ENCODE results near the gene PARP3.

PARP3 gene

DNA sequence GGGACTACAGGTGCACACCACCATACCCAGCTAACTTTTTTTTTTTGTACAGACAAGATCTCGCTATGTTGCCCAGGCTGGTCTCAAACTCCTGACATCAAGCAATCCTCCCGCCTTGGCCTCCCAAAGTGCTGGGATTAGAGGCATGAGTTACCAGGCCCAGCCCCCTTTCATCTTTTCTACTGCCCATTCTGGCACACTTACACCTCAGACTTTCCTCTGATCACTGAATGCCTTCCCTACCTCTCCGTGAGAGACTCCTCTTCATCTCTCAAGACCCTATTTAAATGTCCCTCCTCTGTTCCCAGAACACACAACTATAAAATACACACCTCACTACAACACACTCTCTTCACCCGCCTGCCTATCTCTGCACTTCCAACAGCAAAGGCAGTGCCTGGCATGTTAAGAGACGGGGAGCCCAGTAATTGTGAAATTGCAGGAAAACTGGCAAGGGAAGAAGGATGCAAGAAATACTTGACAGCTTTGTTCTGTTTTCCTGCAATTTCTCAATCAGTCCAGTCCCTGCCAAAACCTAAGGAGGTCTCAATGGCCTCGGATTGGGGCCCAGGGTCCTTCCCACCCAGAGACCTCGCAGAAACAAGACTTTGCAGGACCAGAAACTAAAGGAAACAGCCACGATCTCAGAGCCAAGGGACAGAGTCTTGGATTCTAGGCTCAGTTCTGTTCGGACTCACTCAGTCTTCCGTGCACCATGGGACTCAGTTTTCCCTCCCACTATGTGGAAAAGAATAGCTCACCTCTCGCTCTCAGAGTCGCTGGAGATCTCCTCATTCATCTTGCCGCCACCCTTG is 1.3 kb upstream of the PARP3 start:
- TF ChIP-seq, protein P1, sequence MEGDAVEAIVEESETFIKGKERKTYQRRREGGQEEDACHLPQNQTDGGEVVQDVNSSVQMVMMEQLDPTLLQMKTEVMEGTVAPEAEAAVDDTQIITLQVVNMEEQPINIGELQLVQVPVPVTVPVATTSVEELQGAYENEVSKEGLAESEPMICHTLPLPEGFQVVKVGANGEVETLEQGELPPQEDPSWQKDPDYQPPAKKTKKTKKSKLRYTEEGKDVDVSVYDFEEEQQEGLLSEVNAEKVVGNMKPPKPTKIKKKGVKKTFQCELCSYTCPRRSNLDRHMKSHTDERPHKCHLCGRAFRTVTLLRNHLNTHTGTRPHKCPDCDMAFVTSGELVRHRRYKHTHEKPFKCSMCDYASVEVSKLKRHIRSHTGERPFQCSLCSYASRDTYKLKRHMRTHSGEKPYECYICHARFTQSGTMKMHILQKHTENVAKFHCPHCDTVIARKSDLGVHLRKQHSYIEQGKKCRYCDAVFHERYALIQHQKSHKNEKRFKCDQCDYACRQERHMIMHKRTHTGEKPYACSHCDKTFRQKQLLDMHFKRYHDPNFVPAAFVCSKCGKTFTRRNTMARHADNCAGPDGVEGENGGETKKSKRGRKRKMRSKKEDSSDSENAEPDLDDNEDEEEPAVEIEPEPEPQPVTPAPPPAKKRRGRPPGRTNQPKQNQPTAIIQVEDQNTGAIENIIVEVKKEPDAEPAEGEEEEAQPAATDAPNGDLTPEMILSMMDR (IDR thresholded peaks at IDR 0.05; ENCODE audit: borderline replicate concordance, insufficient read depth, low read depth, low read length) = no peak

DNA sequence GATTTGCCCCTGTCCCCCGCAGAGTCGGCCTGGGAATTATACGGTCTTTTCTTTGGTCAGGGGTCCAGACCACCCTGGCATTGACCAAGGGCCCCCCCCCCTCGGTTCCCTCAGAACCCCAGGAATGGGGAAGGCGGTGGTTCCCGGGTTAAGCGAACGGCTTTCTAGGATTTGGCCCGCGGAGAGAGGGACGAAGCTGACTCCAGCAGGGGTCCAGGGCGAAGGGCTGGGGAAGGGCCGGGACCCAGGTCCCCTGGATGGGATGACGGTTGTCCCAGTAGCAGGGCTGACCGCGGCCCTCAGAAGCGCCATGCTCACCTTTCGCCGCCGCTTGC is 733 bp upstream of the PARP3 start:
- TF ChIP-seq, protein P1 (IDR thresholded peaks at IDR 0.05; ENCODE audit: borderline replicate concordance, insufficient read depth, low read depth, low read length) = no peak
- H3K4me3 ChIP-seq (ENCODE audit: low read depth, low read length) = peak overlapping the region; percentile 95

More for the DNA sequence above, 1.3 kb upstream of the PARP3 start:
- peak overlapping the region; percentile 95 for H3K4me3 ChIP-seq (ENCODE audit: low read depth, low read length)

DNA sequence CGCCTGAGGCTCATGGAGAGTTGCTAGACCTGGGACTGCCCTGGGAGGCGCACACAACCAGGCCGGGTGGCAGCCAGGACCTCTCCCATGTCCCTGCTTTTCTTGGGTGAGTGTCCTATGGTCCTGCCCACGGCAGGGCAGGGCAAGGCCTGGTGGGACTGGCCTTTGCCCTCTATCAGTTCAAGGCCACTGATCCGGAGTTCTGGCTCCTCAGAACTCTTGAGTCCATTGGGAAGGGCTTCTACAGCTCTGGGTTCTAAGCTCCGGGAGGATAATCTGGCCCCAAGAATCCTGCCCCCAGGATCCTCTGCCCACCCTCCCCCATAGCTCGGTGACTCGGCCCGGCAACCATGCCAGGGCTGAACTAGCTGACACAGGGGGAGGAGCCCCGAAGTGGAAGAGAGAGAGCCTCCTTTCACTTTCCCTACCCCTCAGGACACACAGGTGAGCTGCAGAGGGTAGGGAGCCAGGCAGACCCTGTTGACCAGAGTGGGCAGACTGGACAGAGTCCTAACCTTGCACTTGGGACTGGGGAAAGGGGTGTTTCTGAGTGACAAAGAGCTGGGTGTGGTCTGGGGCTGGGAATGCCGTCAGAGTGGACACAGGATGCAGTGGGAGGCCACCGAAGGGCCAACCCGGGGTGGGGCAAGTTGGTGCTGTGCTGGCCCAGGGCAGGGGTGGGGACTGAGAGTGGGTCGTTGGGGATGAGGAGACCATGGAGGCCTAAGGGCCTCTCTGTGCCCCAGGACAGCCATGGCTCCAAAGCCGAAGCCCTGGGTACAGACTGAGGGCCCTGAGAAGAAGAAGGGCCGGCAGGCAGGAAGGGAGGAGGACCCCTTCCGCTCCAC is 664 bp downstream of the PARP3 start:
- TF ChIP-seq, protein P1 (IDR thresholded peaks at IDR 0.05; ENCODE audit: borderline replicate concordance, insufficient read depth, low read depth, low read length) = no peak
- peak overlapping the region; percentile 66 for H3K4me3 ChIP-seq (ENCODE audit: low read depth, low read length)

DNA sequence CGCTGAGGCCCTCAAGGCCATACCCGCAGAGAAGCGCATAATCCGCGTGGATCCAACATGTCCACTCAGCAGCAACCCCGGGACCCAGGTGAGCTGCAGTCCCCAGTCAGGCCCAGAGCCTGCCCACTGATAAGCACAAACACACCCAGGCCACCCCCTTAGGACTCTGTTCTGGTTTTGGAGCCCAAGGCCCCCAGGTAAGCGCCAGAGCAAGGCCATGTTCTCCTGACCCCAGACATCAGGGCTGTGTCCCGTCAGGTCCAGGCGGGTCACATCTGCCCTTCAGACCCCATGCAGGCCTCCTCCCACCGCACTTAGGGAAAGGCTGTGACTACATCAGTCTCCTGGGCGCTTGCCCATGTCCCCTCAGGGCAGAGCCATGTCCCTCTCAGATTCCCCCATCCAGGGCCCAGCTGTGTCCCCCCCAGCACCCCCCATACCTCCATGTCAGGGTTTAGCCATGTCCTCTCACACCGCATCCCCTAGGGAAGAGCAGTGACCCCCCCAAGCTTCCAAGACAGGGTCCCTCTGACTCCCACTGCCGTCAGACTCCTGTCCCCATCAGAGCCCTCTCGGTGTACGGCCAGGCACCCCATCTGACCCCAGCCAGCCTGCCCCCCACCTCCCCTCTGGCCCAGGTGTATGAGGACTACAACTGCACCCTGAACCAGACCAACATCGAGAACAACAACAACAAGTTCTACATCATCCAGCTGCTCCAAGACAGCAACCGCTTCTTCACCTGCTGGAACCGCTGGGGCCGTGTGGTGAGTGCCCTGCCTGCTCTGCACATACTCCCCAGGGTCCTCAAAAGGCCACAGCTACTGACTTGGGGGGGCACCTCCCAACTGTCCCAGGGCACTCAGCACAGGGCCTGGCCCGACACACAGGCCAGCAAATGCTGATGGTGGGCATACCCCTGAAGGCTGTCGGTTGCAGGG is 1.6 kb downstream of the PARP3 start:
- no peak overlapping the region for H3K4me3 ChIP-seq (ENCODE audit: low read depth, low read length)
- TF ChIP-seq, protein P1 (IDR thresholded peaks at IDR 0.05; ENCODE audit: borderline replicate concordance, insufficient read depth, low read depth, low read length) = no peak

DNA sequence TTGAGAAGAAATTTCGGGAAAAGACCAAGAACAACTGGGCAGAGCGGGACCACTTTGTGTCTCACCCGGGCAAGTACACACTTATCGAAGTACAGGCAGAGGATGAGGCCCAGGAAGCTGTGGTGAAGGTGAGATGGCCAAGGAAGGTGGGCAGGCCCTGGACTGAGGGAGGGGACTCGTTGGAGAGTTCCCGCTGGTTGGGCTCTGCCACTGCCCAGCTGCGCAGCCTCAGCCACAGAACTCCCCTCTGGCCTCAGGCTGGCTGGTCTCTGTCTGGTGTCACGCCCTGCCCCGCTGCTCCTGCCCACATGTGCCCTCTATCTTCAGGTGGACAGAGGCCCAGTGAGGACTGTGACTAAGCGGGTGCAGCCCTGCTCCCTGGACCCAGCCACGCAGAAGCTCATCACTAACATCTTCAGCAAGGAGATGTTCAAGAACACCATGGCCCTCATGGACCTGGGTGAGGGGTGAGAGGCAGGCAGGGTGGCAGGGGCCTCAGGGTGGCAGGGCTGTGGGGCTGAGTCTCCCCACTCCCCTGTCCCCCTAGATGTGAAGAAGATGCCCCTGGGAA is 2.4 kb downstream of the PARP3 start:
- no peak overlapping the region for H3K4me3 ChIP-seq (ENCODE audit: low read depth, low read length)
- TF ChIP-seq, protein P1 (IDR thresholded peaks at IDR 0.05; ENCODE audit: borderline replicate concordance, insufficient read depth, low read depth, low read length) = no peak

DNA sequence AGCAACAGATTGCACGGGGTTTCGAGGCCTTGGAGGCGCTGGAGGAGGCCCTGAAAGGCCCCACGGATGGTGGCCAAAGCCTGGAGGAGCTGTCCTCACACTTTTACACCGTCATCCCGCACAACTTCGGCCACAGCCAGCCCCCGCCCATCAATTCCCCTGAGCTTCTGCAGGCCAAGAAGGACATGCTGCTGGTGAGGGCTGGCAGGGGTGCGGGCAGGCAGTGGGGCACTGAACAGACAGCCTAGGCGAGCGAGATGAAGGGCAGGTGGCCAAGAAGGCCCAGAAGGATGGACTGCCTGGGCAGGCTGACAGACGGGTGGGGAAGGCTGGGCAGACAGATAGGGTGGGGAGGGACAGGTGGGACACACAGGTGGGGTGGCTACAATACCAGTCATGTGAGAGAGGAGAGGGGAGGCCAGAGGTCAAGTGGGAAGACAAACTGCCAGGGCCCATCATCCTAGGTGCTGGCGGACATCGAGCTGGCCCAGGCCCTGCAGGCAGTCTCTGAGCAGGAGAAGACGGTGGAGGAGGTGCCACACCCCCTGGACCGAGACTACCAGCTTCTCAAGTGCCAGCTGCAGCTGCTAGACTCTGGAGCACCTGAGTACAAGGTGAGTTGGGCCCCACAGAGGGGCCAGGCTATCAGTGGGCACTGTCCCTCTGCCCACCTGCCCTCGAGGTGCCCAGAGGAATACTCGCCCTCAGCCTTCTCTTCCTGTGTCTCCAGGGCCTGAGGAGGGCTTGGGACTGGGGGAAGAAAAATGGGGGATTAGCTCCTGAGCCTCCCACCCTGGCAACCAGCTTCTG is 3.1 kb downstream of the PARP3 start:
- TF ChIP-seq, protein P1 (IDR thresholded peaks at IDR 0.05; ENCODE audit: borderline replicate concordance, insufficient read depth, low read depth, low read length) = no peak
- no peak overlapping the region for H3K4me3 ChIP-seq (ENCODE audit: low read depth, low read length)

Data from GM12875 (cell line).